ENCODE data around the gene CCND1.

DNA sequence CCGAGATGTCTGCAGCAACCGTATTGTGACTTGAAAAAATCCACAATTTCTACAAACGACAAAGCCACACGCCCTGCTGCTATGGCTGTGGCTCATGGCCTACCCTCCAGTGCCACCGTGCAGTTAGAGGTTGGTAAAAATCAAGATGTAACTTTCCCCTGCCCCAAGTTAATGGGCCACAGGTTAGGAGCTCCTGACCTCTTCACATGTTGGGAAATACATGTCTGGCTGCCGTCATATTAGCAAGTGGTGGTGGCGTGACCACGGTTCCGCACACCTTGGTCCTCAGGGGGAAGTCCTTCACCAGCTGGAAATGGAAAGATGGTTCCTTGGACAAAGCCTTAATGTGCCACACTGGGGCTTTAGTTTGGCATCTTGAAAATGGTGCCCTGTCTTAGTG lies 27.4 kb upstream of the CCND1 start:
- TF ChIP-seq, protein P1, sequence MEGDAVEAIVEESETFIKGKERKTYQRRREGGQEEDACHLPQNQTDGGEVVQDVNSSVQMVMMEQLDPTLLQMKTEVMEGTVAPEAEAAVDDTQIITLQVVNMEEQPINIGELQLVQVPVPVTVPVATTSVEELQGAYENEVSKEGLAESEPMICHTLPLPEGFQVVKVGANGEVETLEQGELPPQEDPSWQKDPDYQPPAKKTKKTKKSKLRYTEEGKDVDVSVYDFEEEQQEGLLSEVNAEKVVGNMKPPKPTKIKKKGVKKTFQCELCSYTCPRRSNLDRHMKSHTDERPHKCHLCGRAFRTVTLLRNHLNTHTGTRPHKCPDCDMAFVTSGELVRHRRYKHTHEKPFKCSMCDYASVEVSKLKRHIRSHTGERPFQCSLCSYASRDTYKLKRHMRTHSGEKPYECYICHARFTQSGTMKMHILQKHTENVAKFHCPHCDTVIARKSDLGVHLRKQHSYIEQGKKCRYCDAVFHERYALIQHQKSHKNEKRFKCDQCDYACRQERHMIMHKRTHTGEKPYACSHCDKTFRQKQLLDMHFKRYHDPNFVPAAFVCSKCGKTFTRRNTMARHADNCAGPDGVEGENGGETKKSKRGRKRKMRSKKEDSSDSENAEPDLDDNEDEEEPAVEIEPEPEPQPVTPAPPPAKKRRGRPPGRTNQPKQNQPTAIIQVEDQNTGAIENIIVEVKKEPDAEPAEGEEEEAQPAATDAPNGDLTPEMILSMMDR (conservative IDR thresholded peaks at IDR 0.05): no peak
- no peak for TF ChIP-seq EZH2 (IDR thresholded peaks at IDR 0.05; ENCODE audit: low read depth)

Data from PC-9 (cell line).